IMR-90 (cell line): ENCODE data around the gene SGO1. TPM values are rescaled to one million over a fixed set of nuclear protein-coding genes. Genes with fewer than 3 reads are reported as not detected.

Experiments
- ATAC-seq: fragments of 200-7000 bp; cut with Tn5 transposase; 2 replicates; pipeline ENCODE4 v1.9.1; 2020; ENCODE audit warnings: low read depth, mild to moderate bottlenecking, moderate library complexity
- BruUV-seq: library from RNA; stranded (reverse); fragments of 400-500 nt; replicated peaks from 2 replicates; lab custom pipeline; 2021; lab: Mats Ljungman, UMichigan
- CTCF ChIA-PET: fragments of 300-600 bp; formaldehyde crosslinking; extraction: SDS; loops from one replicate; lab custom pipeline; 2021; ENCODE audit warnings: antibody characterized with exemption; lab: Yijun Ruan, JAX
- POLR2A ChIA-PET: fragments of 300-600 bp; sonication (Branson Sonifier 250); formaldehyde crosslinking; loops from one replicate; lab custom pipeline; 2022; ENCODE audit warnings: antibody characterized with exemption; ENCODE audit not compliant: unreplicated experiment; lab: Charles Lee
- DNase-seq: peaks from one replicate; pipeline ENCODE4 v3.0.0; 2013
- H2AFZ ChIP-seq: replicated peaks from 2 replicates; pipeline ENCODE3; 2013; ENCODE audit warnings: low read length, mild to moderate bottlenecking; ENCODE audit not compliant: poor library complexity
- H2AK5ac ChIP-seq: 2 replicates; pipeline ENCODE4 v1.6.1; 2013; ENCODE audit warnings: low read depth, low read length, inconsistent platforms
- H2AK9ac ChIP-seq: replicated peaks from 2 replicates; pipeline ENCODE3; 2013; ENCODE audit warnings: mild to moderate bottlenecking, low read depth, low read length, moderate library complexity; ENCODE audit not compliant: poor library complexity
- H2BK120ac ChIP-seq: 2 replicates; pipeline ENCODE4 v1.6.1; 2013; ENCODE audit warnings: low read depth, low read length, inconsistent platforms
- H2BK15ac ChIP-seq: 3 replicates; pipeline ENCODE4 v1.6.1; 2013; ENCODE audit warnings: low read depth, low read length, inconsistent platforms
- H2BK20ac ChIP-seq: 2 replicates; pipeline ENCODE4 v1.6.1; 2013; ENCODE audit warnings: low read depth, mild to moderate bottlenecking, inconsistent platforms, low read length, moderate library complexity
- H2BK5ac ChIP-seq: 2 replicates; pipeline ENCODE4 v1.6.1; 2013; ENCODE audit warnings: mild to moderate bottlenecking, low read depth, low read length, inconsistent platforms; ENCODE audit not compliant: poor library complexity, severe bottlenecking
- H3K14ac ChIP-seq: replicated peaks from 2 replicates; pipeline ENCODE4 v1.6.1; 2013; ENCODE audit warnings: low read depth, low read length, inconsistent platforms
- H3K18ac ChIP-seq: 2 replicates; pipeline ENCODE4 v1.6.1; 2013; ENCODE audit warnings: low read depth, low read length, control low read depth
- H3K23ac ChIP-seq: 2 replicates; pipeline ENCODE4 v1.6.1; 2013; ENCODE audit warnings: low read depth, low read length, inconsistent platforms
- H3K27ac ChIP-seq: 2 replicates; pipeline ENCODE4 v1.5.1; 2013; ENCODE audit warnings: mild to moderate bottlenecking, control low read depth, low read length; ENCODE audit not compliant: insufficient read depth
- H3K27me3 ChIP-seq: 2 replicates; pipeline ENCODE4 v1.6.1; 2013; ENCODE audit warnings: low read length; ENCODE audit not compliant: control insufficient read depth, insufficient read depth
- H3K36me3 ChIP-seq: 2 replicates; pipeline ENCODE4 v1.6.1; 2013; ENCODE audit warnings: low read length, mixed read lengths; ENCODE audit not compliant: control insufficient read depth, insufficient read depth
- H3K4ac ChIP-seq: 2 replicates; pipeline ENCODE4 v1.6.1; 2013; ENCODE audit warnings: low read depth, low read length, inconsistent platforms
- H3K4me1 ChIP-seq: 2 replicates; pipeline ENCODE4 v1.6.1; 2013; ENCODE audit warnings: low read length, mixed read lengths; ENCODE audit not compliant: control insufficient read depth, insufficient read depth
- H3K4me2 ChIP-seq: 2 replicates; pipeline ENCODE4 v1.6.1; 2013; ENCODE audit warnings: low read depth, mild to moderate bottlenecking, control low read depth, low read length, moderate library complexity
- H3K4me3 ChIP-seq: 2 replicates; pipeline ENCODE4 v1.5.1; 2013; ENCODE audit warnings: low read depth, mild to moderate bottlenecking, control low read depth, low read length, moderate library complexity; ENCODE audit not compliant: insufficient read depth
- H3K56ac ChIP-seq: 2 replicates; pipeline ENCODE4 v1.6.1; 2013; ENCODE audit warnings: low read length, inconsistent platforms; ENCODE audit not compliant: insufficient read depth; ENCODE audit errors: extremely low read depth
- H3K79me1 ChIP-seq, 2 experiments: 2 replicates each; pipeline ENCODE4 v1.6.1; 2013; ENCODE audit warnings: low read length in 2 of 2, inconsistent platforms in 1 of 2, low read depth in 1 of 2
- H3K9ac ChIP-seq: 2 replicates; pipeline ENCODE4 v1.6.1; 2013; ENCODE audit warnings: low read depth, low read length, control low read depth
- H3K9me1 ChIP-seq: 2 replicates; pipeline ENCODE4 v1.6.1; 2013; ENCODE audit warnings: low read length, inconsistent platforms; ENCODE audit not compliant: insufficient read depth
- H3K9me3 ChIP-seq: 2 replicates; pipeline ENCODE4 v1.6.1; 2013; ENCODE audit warnings: low read length; ENCODE audit not compliant: control insufficient read depth, insufficient read depth
- H4K20me1 ChIP-seq: 2 replicates; pipeline ENCODE4 v1.6.1; 2013; ENCODE audit warnings: low read length, inconsistent platforms; ENCODE audit not compliant: insufficient read depth
- H4K5ac ChIP-seq: 2 replicates; pipeline ENCODE4 v1.6.1; 2013; ENCODE audit warnings: mild to moderate bottlenecking, low read depth, low read length, control low read depth
- H4K8ac ChIP-seq, 2 experiments: 2 replicates each; pipeline ENCODE4 v1.6.1; 2013; ENCODE audit warnings: low read depth in 2 of 2, low read length in 2 of 2, control low read depth in 1 of 2, inconsistent platforms in 1 of 2
- H4K91ac ChIP-seq: 2 replicates; pipeline ENCODE4 v1.6.1; 2013; ENCODE audit warnings: low read depth, low read length, inconsistent platforms; ENCODE audit not compliant: insufficient read depth
- BHLHE40 ChIP-seq: fragments of 150-350 bp; IDR thresholded peaks from 2 replicates; pipeline ENCODE4 v1.6.1; 2016; ENCODE audit warnings: mild to moderate bottlenecking, low read depth, low read length
- CEBPB ChIP-seq: IDR thresholded peaks from 2 replicates; pipeline ENCODE4 v1.6.1; 2012; ENCODE audit warnings: low read depth, low read length, improper control_type of control experiment
- CHD1 ChIP-seq: IDR thresholded peaks from 2 replicates; pipeline ENCODE4 v1.6.1; 2012; ENCODE audit warnings: low read depth, low read length, improper control_type of control experiment
- CTCF ChIP-seq: conservative IDR thresholded peaks from 2 replicates; pipeline ENCODE4 v1.5.1; 2012; ENCODE audit warnings: mild to moderate bottlenecking, low read depth, low read length, improper control_type of control experiment
- FOS ChIP-seq: fragments of 150-350 bp; IDR thresholded peaks from 2 replicates; pipeline ENCODE4 v1.6.1; 2016; ENCODE audit warnings: low read depth, low read length
- MAFK ChIP-seq: IDR thresholded peaks from 2 replicates; pipeline ENCODE4 v1.6.1; 2012; ENCODE audit warnings: low read depth, low read length, improper control_type of control experiment
- MAZ ChIP-seq: IDR thresholded peaks from 2 replicates; pipeline ENCODE4 v1.6.1; 2012; ENCODE audit warnings: low read depth, mild to moderate bottlenecking, low read length, improper control_type of control experiment, moderate library complexity, borderline replicate concordance
- MXI1 ChIP-seq: IDR thresholded peaks from 2 replicates; pipeline ENCODE4 v1.6.1; 2012; ENCODE audit warnings: low read depth, mild to moderate bottlenecking, low read length, moderate library complexity, borderline replicate concordance
- NFE2L2 ChIP-seq: fragments of 150-350 bp; IDR thresholded peaks from 2 replicates; pipeline ENCODE4 v1.6.1; 2016; ENCODE audit warnings: low read depth, mild to moderate bottlenecking, low read length
- RFX5 ChIP-seq: IDR thresholded peaks from 2 replicates; pipeline ENCODE4 v1.8.0; 2012; ENCODE audit warnings: low read depth, mild to moderate bottlenecking, low read length, moderate library complexity
- SMC3 ChIP-seq: fragments of 150-350 bp; IDR thresholded peaks from 2 replicates; pipeline ENCODE4 v1.6.1; 2016; ENCODE audit warnings: low read depth, mild to moderate bottlenecking, antibody characterized with exemption, low read length, moderate library complexity
- WGBS, 2 experiments: methylation state at CpG; one replicate each; pipeline versions ENCODE4 v1.1.5 to v1.1.7; 2013; ENCODE audit warnings: missing lambda C conversion rate in 2 of 2; ENCODE audit not compliant: insufficient read length in 1 of 2; ENCODE audit errors: extremely low coverage in 2 of 2; 5-methylcytosine and 5-hydroxymethylcytosine counted together
- dilution Hi-C: fragments of 300-500 bp; cut with HindIII; formaldehyde crosslinking; loops from one replicate; pipeline ENCODE4 v1.14.3; 2018; ENCODE audit warnings: low sequenced_read_pairs; ENCODE audit not compliant: unreplicated experiment
- in situ Hi-C: fragments of 300-500 bp; cut with MboI; formaldehyde crosslinking; loops from 3 replicates; pipeline ENCODE4 v1.14.3; 2019; ENCODE audit warnings: low sequenced_read_pairs, inconsistent platforms, mixed read lengths
- intact Hi-C: fragments of 100-400 bp; cut with micrococcal nuclease; formaldehyde crosslinking; loops from 2 replicates; pipeline ENCODE4 v1.10.0; 2022
- polyA plus RNA-seq, 3 experiments: library from polyadenylated mRNA; depleted of rRNA; stranded (reverse); fragments of >200 nt; gene quantifications; 2 replicates each; pipeline ENCODE4 v1.2.3, GENCODE V29; 2012; ENCODE audit warnings: low replicate concordance in 1 of 3
- total RNA-seq: library from RNA; depleted of rRNA; stranded (reverse); fragments of >200 nt; gene quantifications from 2 replicates; pipeline ENCODE4 v1.2.3, GENCODE V29; 2012
- TF ChIP-seq, protein P1 (sequence below): fragments of 150-350 bp; IDR thresholded peaks from 2 replicates; pipeline ENCODE4 v1.6.1; 2016; ENCODE audit warnings: low read depth, mild to moderate bottlenecking, low read length, moderate library complexity, borderline replicate concordance

The SGO1 gene
- total and polyA plus RNA-seq, 2 of the 4 experiments (the other 2 are of a cell fraction): 3.2 to 5.2 TPM

DNA sequence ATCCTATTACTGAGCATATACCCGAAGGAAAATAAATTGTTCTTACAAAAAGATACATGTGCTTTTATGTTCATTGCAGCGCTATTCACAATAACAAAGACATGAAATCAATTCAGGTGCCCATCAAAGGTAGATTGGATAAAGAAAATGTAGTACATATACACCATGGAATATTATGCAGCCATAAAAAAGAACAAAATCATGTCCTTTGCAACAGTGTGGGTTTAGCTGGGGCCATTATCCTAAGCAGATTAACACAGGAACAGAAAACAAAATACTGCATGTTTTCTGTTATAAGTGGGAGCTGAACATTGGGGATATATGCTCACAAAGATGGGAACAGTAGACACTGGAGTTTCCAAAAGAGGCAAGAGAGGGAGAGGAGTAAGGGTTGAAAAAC lies 42.5 kb downstream of the SGO1 start:
- H3K27me3 ChIP-seq: no peaks in the 10 kb centered on the region
- no peak overlapping the region for H4K8ac ChIP-seq
- intact Hi-C loops: no loop called here
- TF ChIP-seq NFE2L2 (no peak), MAZ (no peak), MAFK (no peak), CHD1 (no peak), SMC3 (no peak), CEBPB (no peak), MXI1 (no peak), BHLHE40 (no peak), FOS (no peak), CTCF (no peak), RFX5 (no peak)
- TF ChIP-seq, protein P1, sequence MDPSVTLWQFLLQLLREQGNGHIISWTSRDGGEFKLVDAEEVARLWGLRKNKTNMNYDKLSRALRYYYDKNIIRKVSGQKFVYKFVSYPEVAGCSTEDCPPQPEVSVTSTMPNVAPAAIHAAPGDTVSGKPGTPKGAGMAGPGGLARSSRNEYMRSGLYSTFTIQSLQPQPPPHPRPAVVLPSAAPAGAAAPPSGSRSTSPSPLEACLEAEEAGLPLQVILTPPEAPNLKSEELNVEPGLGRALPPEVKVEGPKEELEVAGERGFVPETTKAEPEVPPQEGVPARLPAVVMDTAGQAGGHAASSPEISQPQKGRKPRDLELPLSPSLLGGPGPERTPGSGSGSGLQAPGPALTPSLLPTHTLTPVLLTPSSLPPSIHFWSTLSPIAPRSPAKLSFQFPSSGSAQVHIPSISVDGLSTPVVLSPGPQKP: no peak
- ATAC-seq: no peak
- no peak overlapping the region for H3K9ac ChIP-seq
- no peak for DNase-seq
- H3K18ac ChIP-seq: no peak overlapping the region
- H4K91ac ChIP-seq: no peak overlapping the region
- CTCF ChIA-PET: no interaction called here
- H2BK120ac ChIP-seq: no peak overlapping the region
- H2AK9ac ChIP-seq: no peak overlapping the region
- no peak overlapping the region for H2BK15ac ChIP-seq
- H3K56ac ChIP-seq: no peak overlapping the region
- no peak overlapping the region for H3K27ac ChIP-seq
- H3K4me1 ChIP-seq: no peaks in the 10 kb centered on the region
- no peaks in the 10 kb centered on the region for H3K9me1 ChIP-seq
- H3K4me3 ChIP-seq: no peak overlapping the region
- no peak overlapping the region for H2BK5ac ChIP-seq
- H2AK5ac ChIP-seq: no peak overlapping the region
- WGBS, 2 experiments: no CpG with 5 or more reads among the region's 2 CpGs
- no peaks in the 10 kb centered on the region for H3K9me3 ChIP-seq
- H3K23ac ChIP-seq: no peak overlapping the region
- no peak overlapping the region for H2BK20ac ChIP-seq
- no peaks in the 10 kb centered on the region for H3K79me1 ChIP-seq
- H3K4ac ChIP-seq: no peak overlapping the region
- POLR2A ChIA-PET: no interaction called here
- dilution Hi-C loops: no loop called here
- in situ Hi-C loops: no loop called here
- no peaks in the 10 kb centered on the region for H4K20me1 ChIP-seq
- H2AFZ ChIP-seq: no peak overlapping the region
- H3K4me2 ChIP-seq: no peak overlapping the region
- no TSS peak for BruUV-seq
- no peak overlapping the region for H4K5ac ChIP-seq
- no peaks in the 10 kb centered on the region for H3K36me3 ChIP-seq
- H3K14ac ChIP-seq: no peak overlapping the region
